ENCODE results near the gene CRYM. TPM values are rescaled to one million over a fixed set of nuclear protein-coding genes. Genes with fewer than 3 reads are reported as not detected.

CRYM gene
- total RNA-seq, 1 experiment from 2014 or later = not detected

DNA sequence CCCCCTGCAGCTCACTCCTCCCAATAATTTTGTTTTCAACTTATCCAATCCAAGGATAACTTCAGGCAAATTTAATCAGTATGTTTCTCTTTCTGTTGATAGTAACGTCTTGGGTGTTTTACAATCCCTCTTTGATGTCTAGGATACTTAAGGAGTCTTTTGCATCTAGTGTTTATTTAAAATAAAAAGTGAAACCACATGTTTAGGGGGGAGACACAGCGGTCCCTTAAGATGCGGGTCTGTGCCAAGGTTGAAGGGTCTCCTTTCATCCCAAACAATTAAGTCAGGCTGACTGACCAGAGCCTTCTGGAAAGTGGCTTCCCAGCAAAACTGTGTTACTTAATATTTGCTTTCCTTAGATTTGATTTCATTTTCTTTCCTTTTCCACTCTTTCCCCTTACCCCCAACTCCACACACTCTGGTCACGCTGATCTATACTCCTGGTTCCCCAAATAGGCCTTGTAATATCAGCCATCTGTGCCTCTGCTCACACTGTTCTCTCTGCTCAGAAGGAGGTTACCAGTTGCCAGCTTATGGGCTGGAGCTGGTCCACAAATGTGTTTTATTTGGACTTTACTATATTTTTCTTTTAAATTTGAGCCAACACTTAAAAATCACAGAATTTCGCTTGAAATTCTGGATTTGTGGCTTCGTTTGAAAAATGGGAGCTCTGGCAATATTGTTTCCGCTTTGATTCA is 33.4 kb downstream of the CRYM start:
- H3K27ac ChIP-seq (ENCODE audit: low read depth, low read length, poor library complexity, severe bottlenecking) = no peak overlapping the region
- no peaks in the 10 kb centered on the region for H3K4me1 ChIP-seq (ENCODE audit: insufficient read depth, low read length, poor library complexity, severe bottlenecking)
- BruUV-seq (replicated peaks) = no TSS peak
- DNase-seq (ENCODE audit: low spot score) = no peak
- ChIA-PET CTCF (no interaction called here), POLR2A (ENCODE audit: low non-redundant PET) (no interaction called here)
- intact Hi-C loops (cut with micrococcal nuclease; ENCODE audit: unreplicated experiment) = no loop called here
- TF ChIP-seq, protein P1, sequence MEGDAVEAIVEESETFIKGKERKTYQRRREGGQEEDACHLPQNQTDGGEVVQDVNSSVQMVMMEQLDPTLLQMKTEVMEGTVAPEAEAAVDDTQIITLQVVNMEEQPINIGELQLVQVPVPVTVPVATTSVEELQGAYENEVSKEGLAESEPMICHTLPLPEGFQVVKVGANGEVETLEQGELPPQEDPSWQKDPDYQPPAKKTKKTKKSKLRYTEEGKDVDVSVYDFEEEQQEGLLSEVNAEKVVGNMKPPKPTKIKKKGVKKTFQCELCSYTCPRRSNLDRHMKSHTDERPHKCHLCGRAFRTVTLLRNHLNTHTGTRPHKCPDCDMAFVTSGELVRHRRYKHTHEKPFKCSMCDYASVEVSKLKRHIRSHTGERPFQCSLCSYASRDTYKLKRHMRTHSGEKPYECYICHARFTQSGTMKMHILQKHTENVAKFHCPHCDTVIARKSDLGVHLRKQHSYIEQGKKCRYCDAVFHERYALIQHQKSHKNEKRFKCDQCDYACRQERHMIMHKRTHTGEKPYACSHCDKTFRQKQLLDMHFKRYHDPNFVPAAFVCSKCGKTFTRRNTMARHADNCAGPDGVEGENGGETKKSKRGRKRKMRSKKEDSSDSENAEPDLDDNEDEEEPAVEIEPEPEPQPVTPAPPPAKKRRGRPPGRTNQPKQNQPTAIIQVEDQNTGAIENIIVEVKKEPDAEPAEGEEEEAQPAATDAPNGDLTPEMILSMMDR (conservative IDR thresholded peaks at IDR 0.05; ENCODE audit: low read depth, low read length) = no peak
- no peak for TF ChIP-seq EZH2 (IDR thresholded peaks at IDR 0.05; ENCODE audit: borderline replicate concordance, low read depth, low read length, poor library complexity, severe bottlenecking)
- H3K27me3 ChIP-seq (replicated peaks; ENCODE audit: insufficient read depth, low read depth, low read length, poor library complexity) = peaks cover 36% of the 10 kb centered on the region
- H3K36me3 ChIP-seq (ENCODE audit: insufficient read depth, low read length, poor library complexity, severe bottlenecking) = no peaks in the 10 kb centered on the region
- no peak overlapping the region for H3K4me3 ChIP-seq (ENCODE audit: low read depth, low read length, poor library complexity, severe bottlenecking)
- H3K9me3 ChIP-seq (ENCODE audit: low read depth, low read length, poor library complexity, severe bottlenecking) = no peaks in the 10 kb centered on the region

DNA sequence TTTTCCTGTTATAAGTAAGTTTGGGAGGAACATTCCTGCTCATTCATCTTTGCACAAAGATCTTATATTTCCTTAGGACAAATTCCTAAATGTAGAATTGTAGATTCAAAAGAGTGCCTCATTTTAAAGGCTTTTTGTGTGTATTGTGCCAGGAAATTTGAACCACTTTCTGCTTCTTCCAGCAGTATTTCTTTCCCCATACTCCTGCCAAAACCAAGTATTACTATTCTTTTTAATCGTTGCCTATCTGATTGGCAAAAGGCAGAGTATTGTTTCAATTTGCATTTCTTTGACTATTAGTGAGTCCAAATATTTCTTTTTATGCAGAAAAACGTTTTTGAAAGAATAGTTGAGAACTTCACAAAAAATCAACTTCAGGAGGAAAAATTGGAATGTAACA is 35.3 kb downstream of the CRYM start:
- no peak for TF ChIP-seq EZH2 (IDR thresholded peaks at IDR 0.05; ENCODE audit: borderline replicate concordance, low read depth, low read length, poor library complexity, severe bottlenecking)
- TF ChIP-seq, protein P1 (conservative IDR thresholded peaks at IDR 0.05; ENCODE audit: low read depth, low read length) = no peak
- no peak for DNase-seq (ENCODE audit: low spot score)
- CTCF ChIA-PET = no interaction called here
- Histone ChIP-seq H3K36me3 (ENCODE audit: insufficient read depth, low read length, poor library complexity, severe bottlenecking) (no peaks in the 10 kb centered on the region), H3K9me3 (ENCODE audit: low read depth, low read length, poor library complexity, severe bottlenecking) (no peaks in the 10 kb centered on the region), H3K4me3 (ENCODE audit: low read depth, low read length, poor library complexity, severe bottlenecking) (no peak overlapping the region), H3K27me3 (replicated peaks; ENCODE audit: insufficient read depth, low read depth, low read length, poor library complexity) (peaks cover 29% of the 10 kb centered on the region), H3K4me1 (ENCODE audit: insufficient read depth, low read length, poor library complexity, severe bottlenecking) (no peaks in the 10 kb centered on the region), H3K27ac (ENCODE audit: low read depth, low read length, poor library complexity, severe bottlenecking) (no peak overlapping the region)
- POLR2A ChIA-PET (ENCODE audit: low non-redundant PET) = no interaction called here
- no TSS peak for BruUV-seq (replicated peaks)
- intact Hi-C loops (cut with micrococcal nuclease; ENCODE audit: unreplicated experiment) = no loop called here

DNA sequence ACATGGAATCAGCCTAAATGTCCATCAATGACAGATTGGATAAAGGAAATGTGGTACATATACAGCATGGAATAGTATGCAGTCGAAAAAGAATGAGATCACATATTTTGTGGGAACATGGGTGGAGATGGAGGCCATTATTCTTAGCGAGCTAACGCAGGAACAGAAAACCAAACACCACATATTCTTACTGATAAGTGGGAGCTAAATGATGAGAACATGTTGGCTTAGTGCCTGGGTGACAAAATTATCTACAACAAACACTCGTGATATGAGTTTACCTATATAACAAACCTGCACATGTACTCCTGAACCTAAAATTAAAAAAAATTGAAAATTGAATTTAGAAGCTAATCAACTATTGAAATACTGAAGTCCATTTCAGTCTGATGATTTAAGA is 38.4 kb downstream of the CRYM start:
- TF ChIP-seq EZH2 (IDR thresholded peaks at IDR 0.05; ENCODE audit: borderline replicate concordance, low read depth, low read length, poor library complexity, severe bottlenecking) = no peak
- TF ChIP-seq, protein P1 (conservative IDR thresholded peaks at IDR 0.05; ENCODE audit: low read depth, low read length) = no peak
- intact Hi-C loops (cut with micrococcal nuclease; ENCODE audit: unreplicated experiment) = no loop called here
- Histone ChIP-seq H3K36me3 (ENCODE audit: insufficient read depth, low read length, poor library complexity, severe bottlenecking) (no peaks in the 10 kb centered on the region), H3K4me1 (ENCODE audit: insufficient read depth, low read length, poor library complexity, severe bottlenecking) (no peaks in the 10 kb centered on the region), H3K9me3 (ENCODE audit: low read depth, low read length, poor library complexity, severe bottlenecking) (no peaks in the 10 kb centered on the region), H3K4me3 (ENCODE audit: low read depth, low read length, poor library complexity, severe bottlenecking) (no peak overlapping the region), H3K27me3 (replicated peaks; ENCODE audit: insufficient read depth, low read depth, low read length, poor library complexity) (peaks cover 22% of the 10 kb centered on the region), H3K27ac (ENCODE audit: low read depth, low read length, poor library complexity, severe bottlenecking) (no peak overlapping the region)
- DNase-seq (ENCODE audit: low spot score) = no peak
- ChIA-PET POLR2A (ENCODE audit: low non-redundant PET) (no interaction called here), CTCF (no interaction called here)
- BruUV-seq (replicated peaks) = no TSS peak
